Renal cortex interstitium (tissue), 15 donors: ENCODE data around the gene OR10V1. TPM values are rescaled to one million over a fixed set of nuclear protein-coding genes. Genes with fewer than 3 reads are reported as not detected.

ENCODE experiments used
- DNase-seq, 11 donors: peaks; one replicate each; pipeline ENCODE4 v3.0.0-alpha.2; 2013; ENCODE audit warnings: low read depth in 9 of 11, low spot score in 4 of 11; ENCODE audit errors: extremely low read depth in 1 of 11
- long read RNA-seq, 16 experiments: transcript quantifications; one replicate each; lab custom pipeline, GENCODE V29; 2026
- polyA plus RNA-seq, 3 donors: library from polyadenylated mRNA; unstranded; fragments of 120-200 nt; gene quantifications; one replicate each; pipeline ENCODE4 v1.2.1, GENCODE V29; 2013; ENCODE audit not compliant: insufficient read length in 3 of 3

Gene OR10V1, protein sequence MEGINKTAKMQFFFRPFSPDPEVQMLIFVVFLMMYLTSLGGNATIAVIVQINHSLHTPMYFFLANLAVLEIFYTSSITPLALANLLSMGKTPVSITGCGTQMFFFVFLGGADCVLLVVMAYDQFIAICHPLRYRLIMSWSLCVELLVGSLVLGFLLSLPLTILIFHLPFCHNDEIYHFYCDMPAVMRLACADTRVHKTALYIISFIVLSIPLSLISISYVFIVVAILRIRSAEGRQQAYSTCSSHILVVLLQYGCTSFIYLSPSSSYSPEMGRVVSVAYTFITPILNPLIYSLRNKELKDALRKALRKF
- polyA plus RNA-seq: not detected
- long read RNA-seq, donor 1: 0 reads
- long read RNA-seq, donor 2: 0 reads
- long read RNA-seq, donor 3: 0 reads
- long read RNA-seq, donor 4: 0 reads
- long read RNA-seq, donor 5: 0 reads
- long read RNA-seq, donor 6: 0 reads
- long read RNA-seq, donor 7: 0 reads
- long read RNA-seq, donor 8: 0 reads
- long read RNA-seq, donor 9: 0 reads
- long read RNA-seq, donor 10: 0 reads
- long read RNA-seq, donor 11: 0 reads
- long read RNA-seq, donor 12: 0 reads
- long read RNA-seq, donor 13: 0 reads
- long read RNA-seq, donor 14: 0 reads
- long read RNA-seq, donor 15: 0 reads
- long read RNA-seq, donor 16: 0 reads

DNA sequence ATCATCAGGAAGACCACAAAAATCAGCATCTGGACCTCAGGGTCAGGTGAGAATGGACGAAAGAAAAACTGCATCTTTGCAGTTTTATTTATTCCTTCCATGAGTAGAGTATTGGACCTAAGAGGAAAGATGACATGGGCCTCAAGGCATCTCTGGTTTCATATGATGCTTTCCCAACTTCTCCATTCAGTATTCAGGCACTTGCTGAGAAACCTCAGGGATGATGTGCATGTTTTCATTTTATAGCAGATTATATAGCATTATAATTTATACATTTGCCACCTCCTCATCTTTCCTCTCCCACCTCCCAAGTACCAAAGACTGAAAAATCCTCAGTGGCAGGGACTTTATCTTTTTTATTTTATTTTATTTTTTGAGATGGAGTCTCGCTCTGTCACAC, at the start of gene OR10V1:
Gene OR10V1 (minus strand): TSS at position 101 of the 400 bp plus-strand sequence. CDS start 0 bp downstream, at position 101.
- DNase-seq: no peak

DNA sequence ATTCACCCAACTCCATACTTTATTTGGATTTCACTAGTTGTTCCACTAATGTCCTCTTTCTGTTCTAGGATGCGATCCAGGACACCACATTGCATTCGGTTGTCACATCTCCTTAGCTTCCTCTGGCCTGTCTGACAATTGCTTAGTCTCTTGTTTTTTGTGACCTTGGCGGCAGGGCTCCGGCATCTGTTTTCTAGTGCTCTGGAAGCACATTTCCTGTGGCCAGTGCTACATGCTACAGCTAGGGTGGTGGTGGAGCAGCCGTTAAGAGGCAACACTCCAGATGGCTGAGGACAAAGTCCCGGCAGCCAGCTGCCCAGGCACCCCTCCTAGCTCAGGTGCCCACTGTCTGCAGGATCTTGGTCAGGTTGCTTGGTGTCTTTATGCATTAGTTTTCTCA, 48.3 kb upstream of the OR10V1 start:
- DNase-seq: no peak

DNA sequence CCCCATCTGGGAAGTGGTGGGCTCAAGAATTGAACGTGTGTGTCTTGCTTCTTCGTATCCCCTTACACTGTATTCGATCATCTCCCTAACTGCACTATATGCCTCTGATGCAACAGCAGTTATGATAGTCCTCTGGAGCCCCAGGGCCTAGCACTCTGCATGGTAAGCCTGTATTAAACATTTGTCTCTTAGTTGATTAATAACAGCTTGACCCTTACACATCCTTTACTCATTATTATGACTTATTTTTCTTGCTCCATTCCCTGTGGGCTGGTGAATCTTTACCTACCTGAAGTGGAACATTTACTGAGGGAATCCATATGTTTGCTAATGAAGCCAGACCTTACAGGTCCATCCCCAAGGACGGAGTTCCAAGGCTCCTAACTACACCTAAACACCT, 47.1 kb upstream of the OR10V1 start:
- DNase-seq: no peak

DNA sequence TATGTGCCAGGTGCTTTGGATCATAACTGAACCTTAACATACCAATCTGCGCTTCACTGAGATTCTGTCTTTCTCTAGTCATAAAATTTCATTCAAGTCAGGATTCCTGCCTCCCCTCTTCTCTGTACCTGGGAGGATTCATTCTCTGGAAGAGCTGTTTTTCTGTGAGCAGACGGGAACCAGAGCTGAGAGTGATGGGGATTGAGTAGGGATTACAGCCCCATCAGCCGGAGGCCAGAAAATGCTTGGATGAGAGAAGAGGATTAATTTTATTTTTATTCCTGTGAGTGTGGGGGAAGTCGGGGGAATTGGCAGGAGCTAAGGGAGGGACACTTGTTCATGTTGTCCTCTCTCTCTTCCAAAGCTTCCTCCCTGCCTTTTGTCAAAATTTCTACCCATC, 46.3 kb upstream of the OR10V1 start:
- DNase-seq: no peak

DNA sequence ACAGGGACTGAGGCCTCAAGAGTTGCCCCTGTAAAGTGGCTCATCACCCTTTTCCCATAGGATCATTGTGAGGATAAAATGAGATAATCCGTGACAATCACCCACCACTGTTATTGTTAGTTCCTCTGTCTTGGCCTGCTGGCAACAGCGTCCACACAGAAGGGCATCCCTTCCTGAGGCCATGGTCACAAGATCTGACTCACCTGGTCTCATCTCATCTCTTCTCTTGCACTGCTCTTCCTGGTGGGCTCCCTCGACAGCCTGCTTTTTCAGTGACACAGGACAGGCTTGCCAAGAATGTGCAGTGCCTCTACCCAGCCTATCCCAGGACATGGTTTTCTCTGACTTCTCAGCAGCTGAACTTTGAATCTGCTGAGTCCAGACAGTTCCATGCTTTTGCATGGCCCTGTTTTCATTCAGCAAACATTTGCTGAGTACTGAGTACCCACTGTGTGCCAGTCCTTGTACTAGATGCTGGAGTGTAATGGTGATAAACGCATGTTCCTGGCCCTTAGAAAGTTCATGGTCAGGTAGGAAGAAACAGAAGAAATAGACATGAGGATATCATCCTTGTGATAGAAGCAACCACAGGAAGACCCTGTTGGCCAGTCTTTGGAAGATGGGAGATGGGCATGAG, 44.9 kb upstream of the OR10V1 start:
- no peak for DNase-seq

DNA sequence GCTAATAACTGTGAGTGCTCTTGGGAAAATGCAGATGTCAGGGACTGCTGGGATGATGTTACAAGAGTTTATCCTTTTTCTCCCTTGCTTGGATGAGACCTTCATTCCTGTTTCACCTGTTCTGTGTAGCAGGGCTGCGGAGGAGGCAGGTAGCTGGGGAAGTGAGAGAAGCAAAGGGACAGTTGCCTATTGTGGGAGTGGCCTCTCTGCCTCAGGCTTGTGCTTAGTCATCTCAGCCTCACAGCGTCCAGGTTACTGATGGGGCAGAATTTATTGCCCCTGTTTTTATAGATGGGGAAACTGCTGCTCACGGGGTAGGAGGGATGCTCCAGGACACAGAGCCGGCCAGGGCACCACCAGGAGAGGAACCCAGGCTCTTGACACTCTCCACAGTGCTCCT, 43.2 kb upstream of the OR10V1 start:
- DNase-seq: no peak

DNA sequence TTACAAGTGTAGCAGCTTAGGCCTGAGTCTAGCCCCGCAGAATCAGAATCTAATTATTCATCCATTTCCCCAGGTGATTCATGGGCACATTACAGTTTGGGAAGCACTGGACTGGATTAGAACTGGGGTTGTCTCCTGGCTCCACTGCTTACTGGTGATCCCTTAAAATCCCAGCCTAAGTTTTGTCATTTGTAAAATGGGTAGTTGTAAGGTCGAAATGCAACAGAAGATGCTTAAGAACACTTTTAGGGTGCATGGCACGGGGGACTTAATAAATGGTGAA, 42.9 kb upstream of the OR10V1 start:
- DNase-seq: no peak

DNA sequence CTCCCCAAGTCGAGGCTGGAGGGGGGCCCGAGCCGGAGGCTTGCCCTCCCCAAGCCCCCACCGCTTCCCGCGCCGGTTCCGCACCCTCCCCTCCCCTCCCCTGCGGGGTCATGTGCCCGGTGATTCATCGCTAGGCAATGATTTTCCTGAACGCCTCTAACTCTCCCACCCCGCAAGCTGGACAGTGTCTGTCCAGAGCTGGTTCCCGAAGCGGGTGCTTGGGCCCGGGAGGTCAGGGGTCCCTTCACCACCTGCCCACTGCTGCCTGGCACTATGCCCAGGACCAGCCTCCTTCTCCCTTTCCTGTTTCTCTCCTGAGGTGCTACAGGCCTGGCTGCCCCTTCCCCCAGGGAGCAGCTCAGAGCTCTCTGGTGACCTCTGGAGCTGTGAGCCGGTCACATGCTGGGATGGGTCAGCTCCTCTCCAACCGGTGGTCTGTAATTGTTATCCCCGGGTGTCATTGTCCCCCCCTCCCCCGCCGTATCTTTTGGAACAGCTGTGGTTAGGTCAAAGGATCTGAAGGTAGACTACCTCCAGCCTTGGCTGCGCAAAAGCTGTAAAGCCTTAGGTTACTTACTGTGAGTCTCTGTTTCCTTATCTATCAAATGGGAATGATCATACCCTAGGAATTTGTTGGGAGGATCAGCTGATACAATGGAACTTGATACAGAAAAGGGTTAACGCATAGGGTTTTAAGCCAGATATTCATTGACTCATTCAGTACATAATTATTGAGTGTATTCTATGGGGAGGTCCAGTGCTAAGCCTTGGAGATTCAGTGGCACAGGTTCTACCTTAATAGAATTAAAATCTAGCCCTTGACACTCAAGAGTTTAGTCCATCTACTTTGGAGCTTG, 42.3 kb upstream of the OR10V1 start:
- DNase-seq: peak in 6 of 11 donors; percentile 26 to 46 (median 32)

DNA sequence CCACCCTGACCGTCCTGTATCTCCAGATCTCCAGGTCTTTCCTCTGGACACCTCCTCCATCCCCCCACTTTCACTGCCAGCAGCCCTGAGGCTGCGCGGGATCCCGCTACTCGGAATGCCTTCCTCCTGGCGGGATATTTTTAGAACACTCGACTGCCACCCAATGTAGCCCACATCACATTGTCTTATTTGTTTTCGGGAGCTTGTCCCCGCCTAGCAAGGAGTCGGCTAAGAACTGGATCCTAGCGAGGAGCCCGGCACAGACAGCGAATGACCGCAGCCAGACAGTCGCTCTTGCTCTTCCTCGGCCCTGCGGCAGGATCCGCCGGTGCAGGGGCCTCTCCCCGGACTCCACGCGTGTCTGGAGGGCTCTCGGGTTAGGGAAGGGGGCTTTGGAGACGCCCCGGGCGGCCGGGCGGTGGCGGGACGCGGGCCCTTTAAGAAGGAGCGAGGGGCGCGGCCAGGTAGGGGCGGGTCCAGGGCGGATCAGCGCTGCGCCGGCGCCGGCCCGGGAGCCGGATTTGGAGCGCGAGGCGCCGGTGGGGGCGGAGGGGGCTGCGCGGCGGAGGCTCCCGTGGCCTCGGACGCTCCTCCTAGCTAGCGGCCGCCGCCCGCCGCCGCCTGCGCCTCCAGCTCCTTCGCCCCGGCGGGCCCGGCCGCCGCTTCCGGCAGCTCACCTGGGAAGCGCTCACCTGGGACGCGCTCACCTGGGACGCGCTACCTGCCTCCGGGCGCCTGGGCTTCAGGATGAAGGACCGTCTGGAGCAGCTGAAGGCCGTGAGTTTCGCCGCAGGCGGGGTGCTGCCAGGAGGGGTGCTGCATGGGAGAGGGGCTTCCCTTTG, 41.4 kb upstream of the OR10V1 start, which contains the start of gene STX3:
Gene STX3 (plus strand): TSS at position 518 of the 842 bp plus-strand sequence. CDS start 230 bp downstream, at position 748.
- peak in 6 of 11 donors; percentile 27 to 54 (median 48) for DNase-seq

DNA sequence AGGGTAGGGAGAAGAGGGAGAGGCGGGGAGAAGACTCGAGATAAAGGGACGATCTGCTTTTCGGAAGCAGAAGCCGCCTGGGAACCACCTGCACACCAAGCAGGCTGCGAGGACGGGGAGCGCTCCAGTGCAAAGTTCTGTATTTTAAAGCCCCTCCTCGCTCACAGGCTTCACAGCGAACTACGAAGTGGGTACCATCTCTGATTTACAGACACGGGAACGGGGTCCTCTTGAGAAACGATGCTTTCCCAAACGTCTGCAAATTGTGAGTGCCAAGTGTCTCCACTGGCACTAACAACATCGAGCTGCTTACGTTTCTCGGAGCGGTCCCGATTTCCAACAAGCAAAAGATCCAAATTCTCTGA, 40.8 kb upstream of the OR10V1 start:
- DNase-seq: peak in 3 of 11 donors; percentile 2 to 11 (median 8)

DNA sequence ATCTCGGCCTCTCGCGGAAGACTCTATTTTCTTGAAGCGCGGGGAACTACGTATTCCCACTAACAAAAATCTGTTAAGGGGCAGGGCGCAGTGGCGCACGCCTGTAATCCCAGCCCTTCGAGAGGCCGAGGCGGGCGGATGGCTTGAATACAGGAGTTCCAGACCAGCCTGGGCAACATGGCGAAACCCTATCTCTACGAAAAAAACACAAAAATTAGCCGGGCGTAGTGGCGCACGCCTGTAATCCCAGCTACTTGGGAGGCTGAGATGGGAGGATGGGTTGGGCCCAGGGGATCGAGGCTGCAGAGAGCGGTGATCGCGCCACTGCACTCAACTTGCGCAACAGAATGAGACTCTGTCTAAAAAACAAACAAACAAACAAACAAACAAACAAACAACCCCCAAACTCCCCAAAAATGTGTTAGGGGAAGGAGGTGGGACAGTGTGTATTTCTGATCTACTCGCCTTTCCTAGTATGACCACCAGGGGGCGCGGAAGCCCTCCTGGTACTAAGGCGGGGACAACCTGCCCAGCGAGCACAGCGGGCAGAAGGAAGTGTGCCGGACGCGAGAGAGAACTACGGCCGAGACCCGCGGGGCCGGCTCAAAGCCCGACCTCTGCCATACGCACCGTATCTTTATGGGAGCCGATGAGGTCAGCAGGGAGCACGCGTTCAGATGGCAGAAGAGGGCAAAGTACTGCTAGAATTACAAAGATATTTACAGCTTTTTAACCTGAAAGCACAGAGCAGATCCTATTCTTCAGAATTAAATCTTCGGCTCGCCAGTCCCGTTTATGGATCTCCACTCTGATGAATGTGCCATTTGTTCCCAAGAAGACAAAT, 40.2 kb upstream of the OR10V1 start:
- DNase-seq: peak in 8 of 11 donors; percentile 55 to 77 (median 71)

DNA sequence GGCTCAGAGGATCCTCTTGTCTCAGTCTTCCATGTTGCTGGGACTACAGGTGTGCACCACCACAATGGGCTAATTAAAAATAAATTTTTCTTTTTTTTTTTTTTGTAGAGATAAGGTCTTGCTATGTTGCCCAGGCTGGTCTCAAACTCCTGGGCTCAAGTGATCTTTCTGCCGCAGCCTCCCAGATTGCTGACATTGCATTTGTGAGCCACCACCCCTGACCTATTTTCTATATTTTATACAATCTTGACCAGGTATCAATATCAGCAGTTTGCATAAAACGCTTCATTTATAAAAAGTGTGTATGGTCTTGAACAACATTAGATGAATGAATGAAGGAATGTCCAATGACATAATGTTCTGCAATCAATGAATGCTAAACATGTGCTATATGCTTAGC, 32.5 kb upstream of the OR10V1 start:
- DNase-seq: no peak

DNA sequence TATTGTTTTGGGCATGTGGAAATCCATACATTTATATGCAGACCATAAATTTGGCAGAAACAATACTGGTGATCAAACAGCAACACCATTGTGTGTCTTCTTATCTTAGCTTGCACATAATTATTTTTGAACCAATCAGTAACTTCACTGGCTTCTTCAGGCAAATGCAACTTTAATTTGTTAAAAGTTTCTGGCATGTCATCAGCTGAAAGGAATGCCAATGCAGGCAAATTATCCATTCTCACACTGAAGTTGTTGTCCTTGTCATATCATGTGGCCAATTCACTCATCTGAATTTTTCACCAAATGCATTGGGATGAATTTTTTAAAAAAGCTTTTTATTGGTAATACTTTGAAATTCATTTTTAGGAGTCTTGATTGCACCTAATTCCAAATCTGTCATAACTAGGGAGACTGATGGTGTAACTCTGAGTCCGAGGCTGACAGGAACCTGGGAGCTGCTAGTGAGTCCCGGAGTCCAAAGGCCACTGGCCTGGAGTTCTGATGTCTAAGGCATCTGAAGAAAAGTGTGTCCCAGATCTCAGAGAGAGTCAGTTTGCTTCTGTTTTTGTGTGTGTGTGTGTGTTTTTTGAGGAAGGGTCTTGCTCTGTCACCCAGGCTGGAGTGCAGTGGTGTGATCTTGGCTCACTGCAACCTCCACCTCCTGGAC, 17.4 kb upstream of the OR10V1 start:
- DNase-seq: peak in 1 of 11 donors; percentile 11

DNA sequence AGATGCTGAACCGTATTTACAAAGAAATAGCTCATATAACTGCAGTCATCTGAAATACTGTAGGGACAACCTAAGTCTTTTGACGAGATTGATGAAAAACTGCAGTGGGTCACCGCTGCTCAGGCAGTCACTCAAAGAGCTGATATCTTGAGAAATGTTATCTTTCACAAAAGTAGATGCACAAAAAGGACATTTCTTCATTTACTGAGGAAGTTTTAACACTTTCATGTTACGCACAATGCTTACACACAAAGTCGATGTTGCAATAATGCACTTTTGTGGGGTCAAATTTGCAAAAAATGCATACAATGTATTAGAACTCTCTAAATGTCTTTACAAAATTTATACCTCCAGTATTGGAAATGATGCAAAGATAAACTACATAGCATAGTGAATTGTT, 16.2 kb upstream of the OR10V1 start:
- no peak for DNase-seq

DNA sequence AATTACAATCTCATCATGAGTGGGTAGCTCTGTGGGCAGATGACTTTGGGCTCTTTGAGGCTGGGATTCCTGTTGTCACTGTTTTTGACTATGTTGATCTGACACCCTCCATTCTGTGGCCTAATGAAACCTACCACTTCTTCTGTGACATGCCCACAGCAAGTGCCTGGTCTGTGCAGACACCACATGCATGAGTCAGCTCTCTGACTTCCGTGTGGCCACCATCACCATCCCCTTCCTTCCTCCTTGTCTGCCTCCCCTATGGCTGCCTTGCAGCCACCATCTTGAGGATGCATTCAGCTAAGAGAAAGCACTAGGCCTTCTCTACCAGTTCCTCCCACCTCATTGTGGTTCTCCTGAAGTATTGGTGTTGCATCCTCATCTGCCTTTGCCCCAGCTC, 15.3 kb upstream of the OR10V1 start:
- no peak for DNase-seq

DNA sequence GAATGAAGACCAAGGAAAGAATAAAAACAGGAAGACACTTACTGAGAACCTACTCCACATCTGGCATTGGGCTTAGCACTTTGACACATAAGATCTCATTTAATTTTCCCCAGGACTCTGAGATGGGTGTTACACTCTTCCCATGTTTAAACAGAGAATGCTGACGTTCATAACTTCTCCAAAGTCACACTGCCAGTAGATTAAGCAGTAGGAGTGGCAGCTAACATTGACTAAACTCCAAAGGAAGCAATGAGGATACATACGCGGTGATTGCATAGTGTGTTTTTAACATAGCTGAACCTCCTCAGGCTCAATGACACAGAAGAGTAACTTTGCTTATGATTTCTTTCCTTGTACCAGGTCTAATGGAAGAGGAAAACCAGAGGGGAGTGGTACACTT, 14.5 kb upstream of the OR10V1 start:
- DNase-seq: no peak

DNA sequence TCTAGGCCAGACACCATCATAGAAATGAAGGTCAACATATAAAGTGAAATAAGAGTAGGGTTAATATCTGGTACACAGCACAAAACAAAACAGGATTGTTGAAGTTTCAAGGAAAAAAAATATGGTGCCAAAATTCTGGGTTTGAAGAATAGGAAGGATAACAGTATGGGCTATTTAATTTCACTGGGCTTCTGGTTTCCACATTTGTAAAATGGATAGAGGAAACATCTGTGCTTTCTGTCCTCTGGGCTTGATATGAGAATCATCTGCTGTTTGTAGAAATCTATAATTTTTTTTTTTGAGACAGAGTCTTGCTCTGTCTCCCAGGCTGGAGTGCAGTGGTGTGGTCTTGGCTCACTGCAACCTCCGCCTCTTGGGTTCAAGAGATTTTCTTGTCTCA, 13.8 kb upstream of the OR10V1 start:
- no peak for DNase-seq
